HG03432 (cell line): Measurements from ENCODE around the gene NUFIP1.
"Not testable (repeated sequence)": the region's sequence is repeated elsewhere in the genome, so short reads cannot be mapped to it uniquely, and the experiment has no call there.

Experiments
- ATAC-seq: cut with Tn5 transposase; IDR thresholded peaks from one replicate; pipeline ENCODE4 v1.9.1; 2021; ENCODE audit warnings: mild to moderate bottlenecking, moderate library complexity; ENCODE audit not compliant: unreplicated experiment

NUFIP1 gene

DNA sequence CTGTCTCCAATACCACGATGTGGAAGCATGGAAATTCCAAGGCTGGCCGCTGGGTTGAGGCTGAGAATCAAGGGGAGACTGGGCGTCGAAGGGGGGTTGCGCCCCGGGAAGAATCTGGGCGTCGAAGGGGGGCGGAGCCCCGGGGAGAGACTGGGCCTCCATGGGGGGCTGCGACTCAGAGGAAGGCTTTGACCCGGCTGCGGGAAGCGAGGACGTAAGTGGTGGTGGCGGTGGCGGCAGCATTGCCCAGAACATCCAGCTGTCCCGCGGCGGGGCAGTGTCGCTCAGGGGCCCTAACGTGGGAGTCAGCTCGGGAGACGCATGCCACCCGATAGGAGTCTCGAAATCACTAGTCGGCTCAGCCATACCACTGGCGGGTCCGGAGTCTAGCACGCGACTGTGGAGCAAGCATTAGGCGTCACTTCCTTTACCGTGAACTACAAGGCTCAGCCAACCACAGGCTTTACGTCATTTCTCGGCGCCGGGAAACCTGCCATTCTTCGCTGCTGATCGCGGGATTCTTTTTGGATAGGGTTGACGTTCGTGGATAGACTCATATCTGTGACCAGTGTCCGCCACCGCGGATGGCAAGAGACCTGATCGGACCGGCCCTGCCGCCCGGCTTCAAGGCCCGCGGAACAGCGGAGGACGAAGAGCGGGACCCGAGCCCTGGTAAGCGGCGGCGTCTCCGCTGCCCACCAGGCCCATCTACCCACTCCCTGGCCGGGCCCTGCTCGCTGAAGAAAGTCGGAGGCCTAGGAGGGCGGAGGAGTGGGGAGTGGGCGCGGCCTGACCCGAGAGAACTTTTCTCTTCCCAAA lies at the start of gene NUFIP1, which contains the start of gene GPALPP1:
Gene NUFIP1, minus strand, starts transcription at position 401 of the 819 bp plus-strand sequence. Its CDS starts 35 bp downstream, at position 366.
Gene GPALPP1, plus strand, starts transcription at position 468 of the 819 bp plus-strand sequence. Its CDS starts 117 bp downstream, at position 585.
- peak; percentile 98 for ATAC-seq

DNA sequence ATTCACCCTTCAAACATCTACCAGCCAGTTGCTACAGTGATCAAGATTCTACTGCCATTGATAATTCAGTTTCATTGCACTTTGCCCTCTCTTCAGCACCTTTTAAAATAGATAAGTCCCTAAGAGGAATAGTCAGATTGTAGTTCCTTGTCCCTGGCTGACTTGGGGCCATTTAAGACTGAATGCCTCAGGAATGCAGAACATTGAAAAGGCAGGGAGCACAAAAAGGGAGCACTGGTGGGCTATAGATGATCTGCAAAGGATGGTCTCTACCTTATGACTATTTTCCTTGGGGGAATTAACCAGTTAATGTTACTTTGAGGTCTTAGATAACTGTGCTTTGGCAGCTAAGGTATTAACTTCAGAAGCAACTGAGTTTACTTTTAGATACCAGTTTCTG lies 46.9 kb upstream of the NUFIP1 start:
- ATAC-seq, result no peak

DNA sequence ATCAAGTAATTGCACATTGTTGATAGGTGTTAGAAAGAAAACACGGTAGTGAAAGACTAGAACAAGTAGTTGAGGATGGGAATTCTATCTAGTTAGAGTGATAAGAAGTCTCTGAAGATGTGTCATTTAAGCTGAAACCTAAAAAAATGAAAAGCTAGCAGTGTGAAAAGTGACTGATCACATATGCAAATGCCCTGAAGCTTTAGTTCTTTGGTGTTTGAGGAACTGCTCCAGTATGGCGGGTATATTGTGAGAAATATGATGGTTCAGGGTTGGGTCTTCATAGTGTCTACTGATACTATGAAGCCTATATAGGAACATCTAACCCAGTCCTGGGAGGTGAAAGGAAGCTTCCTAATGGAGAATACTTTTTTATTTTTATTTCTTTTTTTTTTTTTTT lies 45.1 kb upstream of the NUFIP1 start:
- no peak for ATAC-seq

- no peak for ATAC-seq
These were observed 35.6 kb upstream of the NUFIP1 start for GRCh38 chr13:45024847-45025246.

DNA sequence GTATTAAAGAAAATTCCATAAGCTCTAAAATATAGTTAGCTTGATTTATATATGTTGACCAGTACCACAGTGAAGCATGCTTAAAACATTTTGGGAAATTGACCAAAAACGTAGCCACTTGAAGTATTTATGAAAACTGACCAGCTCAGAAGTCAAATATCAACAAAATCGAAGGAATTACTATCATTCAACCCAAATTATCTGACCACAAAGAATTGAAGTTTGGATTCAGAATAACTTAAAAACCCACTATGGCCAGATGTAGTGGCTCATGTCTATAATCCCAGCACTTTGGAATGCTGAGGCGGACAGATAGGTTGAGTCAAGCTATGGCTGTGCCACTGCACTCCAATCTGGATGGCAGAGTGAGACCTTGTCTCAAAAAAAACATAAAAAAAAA lies 32.0 kb upstream of the NUFIP1 start:
- no peak for ATAC-seq

DNA sequence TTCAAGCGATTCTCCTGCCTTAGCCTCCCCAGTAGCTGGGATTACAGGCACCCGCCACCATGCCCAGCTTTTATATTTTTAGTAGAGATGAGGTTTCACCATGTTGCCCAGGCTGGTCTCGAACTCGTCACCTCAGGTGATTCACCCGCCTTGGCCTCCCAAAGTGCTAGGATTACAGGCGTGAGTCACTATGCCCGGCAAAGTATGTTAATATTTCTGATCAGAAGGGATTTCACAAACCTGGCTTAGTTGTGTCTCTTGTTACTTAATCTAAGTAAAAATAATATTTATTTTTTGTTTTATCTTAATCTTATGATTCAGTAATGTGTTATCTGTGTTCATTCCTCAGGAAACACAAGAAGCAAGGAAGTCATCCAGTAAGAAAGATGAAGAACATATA lies 30.7 kb upstream of the NUFIP1 start:
- ATAC-seq, result not testable (repeated sequence)

DNA sequence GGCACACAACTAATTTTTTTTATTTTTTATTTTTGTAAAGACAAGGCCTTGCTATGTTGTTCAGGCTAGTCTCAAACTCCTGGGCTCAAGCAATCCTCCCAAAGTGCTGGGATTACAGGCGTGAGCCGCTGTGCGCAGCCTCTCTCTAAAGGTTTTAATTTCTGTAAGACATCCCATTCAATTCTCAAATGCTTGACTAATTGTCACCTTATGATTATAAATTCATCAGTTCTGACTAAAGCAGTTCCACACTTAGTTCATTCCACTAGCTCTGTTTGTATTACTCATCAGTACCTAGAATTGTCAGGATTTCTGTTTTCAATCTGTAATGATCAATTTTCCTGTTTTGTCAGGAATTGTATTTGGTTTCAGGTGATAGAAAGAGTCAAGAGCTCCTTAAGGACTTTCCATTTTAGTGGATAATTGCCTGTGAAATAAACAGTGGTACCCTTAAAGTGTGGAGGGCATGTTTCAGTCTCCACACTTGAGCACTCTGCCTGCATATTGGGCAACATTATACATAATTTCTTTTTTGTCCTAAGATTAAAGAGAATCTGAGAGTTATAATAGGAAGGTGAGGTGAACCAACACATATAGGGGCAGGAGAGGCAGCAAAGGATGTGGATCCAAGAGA lies 27.6 kb upstream of the NUFIP1 start:
- no peak for ATAC-seq

DNA sequence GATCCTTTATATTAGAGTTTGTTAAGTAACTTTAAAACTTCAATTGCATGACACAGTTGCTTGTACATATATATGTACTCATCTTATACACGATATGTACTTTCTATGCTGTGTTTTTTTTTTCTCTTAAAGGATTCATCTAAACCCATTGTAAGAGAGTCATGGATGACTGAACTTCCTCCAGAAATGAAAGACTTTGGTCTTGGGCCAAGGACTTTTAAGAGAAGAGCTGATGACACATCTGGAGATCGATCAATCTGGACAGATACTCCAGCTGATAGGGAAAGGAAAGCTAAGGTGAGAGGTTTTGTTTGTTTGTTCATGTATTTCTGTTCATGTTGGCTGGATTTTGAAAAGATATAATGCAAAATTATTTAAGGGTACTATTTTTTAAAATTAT lies 26.0 kb upstream of the NUFIP1 start:
- ATAC-seq, result no peak

GRCh38 chr13:45011198-45011597 lies 21.9 kb upstream of the NUFIP1 start:
- no peak for ATAC-seq

DNA sequence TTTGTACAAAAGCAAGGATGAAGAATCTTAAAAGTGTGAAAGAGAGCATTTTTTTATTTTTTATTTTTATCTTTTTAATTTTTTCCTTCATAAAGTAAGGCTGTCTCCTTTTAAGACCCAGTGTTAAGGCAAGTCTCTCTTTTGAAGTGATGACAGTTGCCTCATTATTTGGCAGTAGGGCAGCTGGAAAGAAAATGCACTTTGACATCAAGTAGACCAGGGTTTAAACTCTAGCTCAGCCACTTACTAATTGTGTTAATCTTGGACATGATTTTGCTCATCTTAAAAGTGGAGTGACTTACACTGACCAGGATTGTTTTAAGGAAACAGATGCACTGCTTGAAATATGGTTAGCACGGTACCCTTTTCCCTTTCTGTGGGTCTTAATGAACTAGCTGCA lies 18.6 kb upstream of the NUFIP1 start:
- ATAC-seq, result no peak

DNA sequence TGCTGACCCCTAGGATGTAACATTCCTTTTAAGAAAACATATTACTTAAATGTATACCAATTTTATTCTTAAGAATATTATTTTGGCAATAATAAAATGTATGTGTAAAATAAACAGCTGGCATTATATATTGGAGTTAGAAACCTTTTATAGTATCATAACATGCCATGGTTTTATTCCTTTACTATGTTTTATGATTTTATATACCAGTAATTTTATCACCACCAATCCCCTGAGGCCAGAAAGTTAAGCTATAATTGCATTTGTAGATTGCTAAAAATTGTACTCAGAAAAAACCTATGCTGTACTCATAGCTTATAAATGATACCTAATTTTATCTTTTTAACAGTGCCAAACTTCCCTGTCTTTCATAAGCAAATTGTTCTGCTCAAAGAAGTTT lies 18.0 kb upstream of the NUFIP1 start:
- ATAC-seq, result no peak

- ATAC-seq, result no peak
These were observed 14.8 kb upstream of the NUFIP1 start for GRCh38 chr13:45004096-45004495.

- no peak for ATAC-seq
These were observed 14.1 kb upstream of the NUFIP1 start for GRCh38 chr13:45003417-45003816.

GRCh38 chr13:44989941-44990340 lies 670 bp upstream of the NUFIP1 start:
- ATAC-seq, result peak; percentile 2

- ATAC-seq, result no peak
These were observed 10.9 kb downstream of the NUFIP1 start for GRCh38 chr13:44978328-44978727.

DNA sequence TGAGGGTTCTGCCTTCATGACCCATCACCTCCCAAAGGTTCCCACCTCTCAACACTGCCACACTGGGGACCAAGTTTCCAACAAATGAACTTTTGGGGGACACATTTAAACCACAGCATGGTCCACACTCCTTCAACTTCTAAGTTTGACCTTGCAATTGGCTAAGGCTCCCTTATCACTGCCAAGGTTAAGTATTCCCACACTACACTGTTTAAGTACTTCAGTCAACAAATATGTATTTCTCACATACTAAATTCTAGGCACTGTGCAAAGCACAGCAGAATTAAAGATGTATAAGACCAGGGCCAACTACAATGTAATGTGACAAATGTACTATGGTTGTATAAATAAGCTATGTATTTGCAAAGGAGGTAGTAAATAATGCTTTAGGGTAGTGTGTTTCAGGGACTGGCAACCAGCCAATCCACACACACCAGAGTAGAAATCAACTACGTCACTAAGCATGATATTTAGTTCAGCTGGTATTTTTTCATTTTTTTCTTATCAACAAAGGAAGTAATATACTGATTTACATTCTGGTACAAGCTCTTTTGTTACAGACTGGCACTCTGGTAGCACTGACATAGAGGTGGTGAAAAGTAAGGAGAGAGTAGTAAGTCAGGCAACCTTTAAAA lies 12.2 kb downstream of the NUFIP1 start:
- no peak for ATAC-seq

DNA sequence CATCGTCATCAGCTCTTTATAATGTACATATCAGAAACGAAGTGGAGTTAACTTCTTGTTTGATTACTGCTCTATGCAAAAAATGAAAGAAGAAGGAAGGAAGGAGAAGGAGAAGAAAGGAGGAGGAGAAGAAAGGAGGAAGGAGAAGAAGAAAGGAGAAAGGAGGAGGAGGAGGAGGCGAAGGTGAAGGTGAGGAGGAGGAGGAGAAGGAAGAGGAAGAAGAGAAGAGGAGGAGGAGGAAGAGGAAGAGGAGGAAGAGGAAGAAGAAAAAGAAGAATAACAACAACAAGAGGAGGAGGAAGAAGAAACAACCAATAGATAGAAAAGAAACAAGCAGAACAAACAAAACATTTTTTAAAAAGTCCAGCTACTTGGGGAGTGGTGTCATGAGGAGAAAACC lies 13.1 kb downstream of the NUFIP1 start:
- no peak for ATAC-seq

GRCh38 chr13:44974056-44974793 lies 15.0 kb downstream of the NUFIP1 start:
- peak; percentile 51 for ATAC-seq

GRCh38 chr13:44972956-44973581 lies 16.2 kb downstream of the NUFIP1 start:
- ATAC-seq, result no peak
